Activated naive CD8-positive, alpha-beta T cell treated with anti-CD3 and anti-CD28 coated beads, Interleukin-2, amount 50 U/mL, for 24 hours (primary cell): ENCODE results near the gene WSCD1.

Experiments
- ATAC-seq: fragments of 150-1000 bp; cut with Tn5 transposase; one replicate; pipeline ENCODE4 v1.10.0; 2021
- DNase-seq: peaks from one replicate; pipeline ENCODE4 v3.0.0; 2021
- H3K27ac Mint-ChIP-seq: one replicate; pipeline ENCODE4 v1.8.0; 2021; ENCODE audit warnings: mild to moderate bottlenecking, mixed read lengths
- H3K27me3 Mint-ChIP-seq: one replicate; pipeline ENCODE4 v1.8.0; 2021; ENCODE audit warnings: mixed read lengths
- H3K36me3 Mint-ChIP-seq: one replicate; pipeline ENCODE4 v1.8.0; 2021; ENCODE audit warnings: low read depth, mixed read lengths
- H3K4me1 Mint-ChIP-seq: one replicate; pipeline ENCODE4 v1.8.0; 2021; ENCODE audit warnings: mixed read lengths
- H3K4me3 Mint-ChIP-seq: one replicate; pipeline ENCODE4 v1.8.0; 2021; ENCODE audit warnings: mild to moderate bottlenecking, moderate library complexity, mixed read lengths
- H3K9me3 Mint-ChIP-seq: one replicate; pipeline ENCODE4 v1.8.0; 2021; ENCODE audit warnings: mixed read lengths

The WSCD1 gene

GRCh38 chr17:6160911-6161855 lies 91.0 kb downstream of the WSCD1 start:
- H3K9me3 Mint-ChIP-seq: no peaks in the 10 kb centered on the region
- no peaks in the 10 kb centered on the region for H3K27me3 Mint-ChIP-seq
- no peak overlapping the region for H3K27ac Mint-ChIP-seq
- no peak overlapping the region for H3K4me3 Mint-ChIP-seq
- no peaks in the 10 kb centered on the region for H3K36me3 Mint-ChIP-seq
- no peaks in the 10 kb centered on the region for H3K4me1 Mint-ChIP-seq
- ATAC-seq (no peak), DNase-seq (no peak)

GRCh38 chr17:6162216-6162615 lies 92.0 kb downstream of the WSCD1 start:
- Mint-ChIP-seq H3K36me3 (no peaks in the 10 kb centered on the region), H3K4me1 (no peaks in the 10 kb centered on the region), H3K9me3 (no peaks in the 10 kb centered on the region), H3K27me3 (no peaks in the 10 kb centered on the region), H3K27ac (no peak overlapping the region), H3K4me3 (no peak overlapping the region)
- ATAC-seq: no peak
- no peak for DNase-seq

GRCh38 chr17:6162892-6163291 lies 92.7 kb downstream of the WSCD1 start:
- no peak for DNase-seq
- no peaks in the 10 kb centered on the region for H3K4me1 Mint-ChIP-seq
- no peaks in the 10 kb centered on the region for H3K27me3 Mint-ChIP-seq
- no peak for ATAC-seq
- no peak overlapping the region for H3K4me3 Mint-ChIP-seq
- no peaks in the 10 kb centered on the region for H3K36me3 Mint-ChIP-seq
- H3K9me3 Mint-ChIP-seq: no peaks in the 10 kb centered on the region
- no peak overlapping the region for H3K27ac Mint-ChIP-seq

GRCh38 chr17:6163612-6164333 lies 93.6 kb downstream of the WSCD1 start:
- Mint-ChIP-seq H3K4me1 (no peaks in the 10 kb centered on the region), H3K4me3 (no peak overlapping the region), H3K9me3 (no peaks in the 10 kb centered on the region), H3K27me3 (no peaks in the 10 kb centered on the region), H3K27ac (no peak overlapping the region), H3K36me3 (no peaks in the 10 kb centered on the region)
- DNase-seq: no peak
- ATAC-seq: no peak

GRCh38 chr17:6164996-6165395 lies 94.8 kb downstream of the WSCD1 start:
- Mint-ChIP-seq H3K27ac (no peak overlapping the region), H3K9me3 (no peaks in the 10 kb centered on the region), H3K27me3 (no peaks in the 10 kb centered on the region), H3K4me3 (no peak overlapping the region), H3K36me3 (no peaks in the 10 kb centered on the region), H3K4me1 (no peaks in the 10 kb centered on the region)
- DNase-seq: no peak
- ATAC-seq: no peak

GRCh38 chr17:6165806-6166205 lies 95.6 kb downstream of the WSCD1 start:
- Mint-ChIP-seq H3K27ac (no peak overlapping the region), H3K4me1 (no peaks in the 10 kb centered on the region), H3K27me3 (peaks cover 2% of the 10 kb centered on the region), H3K4me3 (no peak overlapping the region), H3K9me3 (no peaks in the 10 kb centered on the region), H3K36me3 (no peaks in the 10 kb centered on the region)
- DNase-seq (no peak), ATAC-seq (no peak)

GRCh38 chr17:6166492-6167179 lies 96.5 kb downstream of the WSCD1 start:
- no peak overlapping the region for H3K4me3 Mint-ChIP-seq
- no peaks in the 10 kb centered on the region for H3K9me3 Mint-ChIP-seq
- H3K36me3 Mint-ChIP-seq: no peaks in the 10 kb centered on the region
- ATAC-seq (no peak), DNase-seq (no peak)
- H3K4me1 Mint-ChIP-seq: no peaks in the 10 kb centered on the region
- H3K27me3 Mint-ChIP-seq: peaks cover 2% of the 10 kb centered on the region
- no peak overlapping the region for H3K27ac Mint-ChIP-seq

- no peaks in the 10 kb centered on the region for H3K36me3 Mint-ChIP-seq
- no peak overlapping the region for H3K27ac Mint-ChIP-seq
- H3K4me1 Mint-ChIP-seq: no peaks in the 10 kb centered on the region
- no peak for DNase-seq
- no peak for ATAC-seq
- no peaks in the 10 kb centered on the region for H3K9me3 Mint-ChIP-seq
- no peak overlapping the region for H3K4me3 Mint-ChIP-seq
- peaks cover 2% of the 10 kb centered on the region for H3K27me3 Mint-ChIP-seq
These were observed 98.1 kb downstream of the WSCD1 start for GRCh38 chr17:6168296-6168695.

- Mint-ChIP-seq H3K27me3 (peaks cover 2% of the 10 kb centered on the region), H3K4me3 (no peak overlapping the region), H3K4me1 (no peaks in the 10 kb centered on the region), H3K9me3 (no peaks in the 10 kb centered on the region), H3K36me3 (no peaks in the 10 kb centered on the region), H3K27ac (no peak overlapping the region)
- no peak for ATAC-seq
- no peak for DNase-seq
These were observed 100.2 kb downstream of the WSCD1 start for GRCh38 chr17:6170349-6170748.

GRCh38 chr17:6172642-6173330 lies 102.6 kb downstream of the WSCD1 start:
- DNase-seq (no peak), ATAC-seq (no peak)
- H3K4me1 Mint-ChIP-seq: no peaks in the 10 kb centered on the region
- H3K27ac Mint-ChIP-seq: no peak overlapping the region
- no peaks in the 10 kb centered on the region for H3K9me3 Mint-ChIP-seq
- H3K4me3 Mint-ChIP-seq: no peak overlapping the region
- H3K27me3 Mint-ChIP-seq: peaks cover 2% of the 10 kb centered on the region
- H3K36me3 Mint-ChIP-seq: no peaks in the 10 kb centered on the region

- no peaks in the 10 kb centered on the region for H3K36me3 Mint-ChIP-seq
These were observed 103.5 kb downstream of the WSCD1 start for GRCh38 chr17:6173653-6174052.

More at GRCh38 chr17:6173653-6174052, 103.5 kb downstream of the WSCD1 start:
- no peaks in the 10 kb centered on the region for H3K4me1 Mint-ChIP-seq
- no peak overlapping the region for H3K4me3 Mint-ChIP-seq
- no peaks in the 10 kb centered on the region for H3K9me3 Mint-ChIP-seq
- H3K27ac Mint-ChIP-seq: no peak overlapping the region
- ATAC-seq (no peak), DNase-seq (no peak)
- peaks cover 2% of the 10 kb centered on the region for H3K27me3 Mint-ChIP-seq
